RWPE2 (cell line): Measurements from ENCODE around the gene FATE1.

ENCODE experiments used
- ATAC-seq: fragments of 200-7000 bp; cut with Tn5 transposase; 3 replicates; pipeline ENCODE4 v1.9.1; 2021; ENCODE audit warnings: low read depth
- DNase-seq: peaks from one replicate; pipeline ENCODE4 v3.0.0-alpha.2; 2020; ENCODE audit warnings: low spot score
- H3K27ac ChIP-seq: fragments of 450-650 bp; 2 replicates; pipeline ENCODE4 v1.5.1; 2017; ENCODE audit warnings: mild to moderate bottlenecking; ENCODE audit not compliant: poor library complexity, severe bottlenecking
- H3K27me3 ChIP-seq: fragments of 250-450 bp; sonication (Bioruptor Pico); 2 replicates; pipeline ENCODE4 v1.5.1; 2021; ENCODE audit warnings: mild to moderate bottlenecking, moderate library complexity; ENCODE audit not compliant: insufficient read depth, poor library complexity, severe bottlenecking
- H3K36me3 ChIP-seq: fragments of 250-450 bp; sonication (Bioruptor Pico); 2 replicates; pipeline ENCODE4 v1.5.1; 2020; ENCODE audit warnings: low read depth, mild to moderate bottlenecking, moderate library complexity
- H3K4me1 ChIP-seq: fragments of 250-450 bp; sonication (Bioruptor Pico); 2 replicates; pipeline ENCODE4 v1.5.1; 2021; ENCODE audit warnings: mild to moderate bottlenecking, moderate library complexity; ENCODE audit not compliant: insufficient read depth, poor library complexity, severe bottlenecking
- H3K4me3 ChIP-seq: fragments of 250-450 bp; sonication (Bioruptor Pico); 2 replicates; pipeline ENCODE4 v1.5.1; 2021; ENCODE audit warnings: mild to moderate bottlenecking, moderate library complexity; ENCODE audit not compliant: severe bottlenecking
- H3K9me3 ChIP-seq: fragments of 250-450 bp; sonication (Bioruptor Pico); 2 replicates; pipeline ENCODE4 v1.5.1; 2021; ENCODE audit warnings: mild to moderate bottlenecking, moderate library complexity; ENCODE audit not compliant: severe bottlenecking
- TF ChIP-seq, protein P1 (sequence below): fragments of 450-650 bp; IDR thresholded peaks from one replicate; pipeline ENCODE4 v1.5.1; 2017; ENCODE audit warnings: mild to moderate bottlenecking, moderate library complexity; ENCODE audit not compliant: poor library complexity, severe bottlenecking

Gene FATE1

DNA sequence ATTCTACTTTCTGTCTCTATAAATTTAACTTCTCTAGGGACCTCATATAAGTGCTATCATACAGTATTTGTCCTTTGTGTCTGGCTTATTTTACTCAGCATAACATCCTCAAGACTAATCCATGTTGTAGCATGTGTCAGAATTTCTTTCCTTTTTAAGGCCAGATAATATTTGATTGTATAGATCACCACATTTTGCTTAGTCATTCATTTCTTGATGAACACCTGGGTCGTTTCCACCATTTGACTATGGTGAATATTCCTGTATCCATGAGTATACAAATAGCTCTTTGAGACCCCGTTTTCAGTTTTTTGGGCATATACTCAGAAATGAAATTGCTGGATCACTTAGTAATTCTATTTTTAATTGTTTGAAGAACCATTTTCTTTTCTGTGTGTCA lies 30.7 kb downstream of the FATE1 start:
- Histone ChIP-seq H3K36me3 (no peaks in the 10 kb centered on the region), H3K27me3 (no peaks in the 10 kb centered on the region), H3K27ac (no peak overlapping the region), H3K4me1 (no peaks in the 10 kb centered on the region), H3K4me3 (no peak overlapping the region), H3K9me3 (no peaks in the 10 kb centered on the region)
- ATAC-seq (no peak), DNase-seq (no peak)
- TF ChIP-seq, protein P1, sequence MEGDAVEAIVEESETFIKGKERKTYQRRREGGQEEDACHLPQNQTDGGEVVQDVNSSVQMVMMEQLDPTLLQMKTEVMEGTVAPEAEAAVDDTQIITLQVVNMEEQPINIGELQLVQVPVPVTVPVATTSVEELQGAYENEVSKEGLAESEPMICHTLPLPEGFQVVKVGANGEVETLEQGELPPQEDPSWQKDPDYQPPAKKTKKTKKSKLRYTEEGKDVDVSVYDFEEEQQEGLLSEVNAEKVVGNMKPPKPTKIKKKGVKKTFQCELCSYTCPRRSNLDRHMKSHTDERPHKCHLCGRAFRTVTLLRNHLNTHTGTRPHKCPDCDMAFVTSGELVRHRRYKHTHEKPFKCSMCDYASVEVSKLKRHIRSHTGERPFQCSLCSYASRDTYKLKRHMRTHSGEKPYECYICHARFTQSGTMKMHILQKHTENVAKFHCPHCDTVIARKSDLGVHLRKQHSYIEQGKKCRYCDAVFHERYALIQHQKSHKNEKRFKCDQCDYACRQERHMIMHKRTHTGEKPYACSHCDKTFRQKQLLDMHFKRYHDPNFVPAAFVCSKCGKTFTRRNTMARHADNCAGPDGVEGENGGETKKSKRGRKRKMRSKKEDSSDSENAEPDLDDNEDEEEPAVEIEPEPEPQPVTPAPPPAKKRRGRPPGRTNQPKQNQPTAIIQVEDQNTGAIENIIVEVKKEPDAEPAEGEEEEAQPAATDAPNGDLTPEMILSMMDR, result no peak

DNA sequence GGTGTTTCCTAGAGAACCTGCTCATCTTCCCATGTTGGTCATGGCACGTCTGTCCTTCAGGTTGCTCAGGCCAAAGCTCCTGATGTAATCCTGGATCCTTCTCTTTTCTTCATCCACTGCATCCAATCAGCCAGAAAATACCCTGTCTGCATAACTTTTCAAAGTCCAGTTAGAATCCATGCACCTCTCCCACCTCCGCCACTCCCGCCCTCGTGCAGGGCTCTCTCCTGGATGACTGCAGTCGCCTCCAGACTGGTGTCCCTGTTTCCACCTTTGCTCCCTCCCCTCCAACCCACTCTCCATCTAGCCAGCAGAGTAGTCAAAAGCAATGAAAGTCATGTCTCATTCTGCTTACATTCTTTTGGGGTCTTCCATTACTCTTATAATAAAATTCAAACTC lies 34.7 kb downstream of the FATE1 start:
- TF ChIP-seq, protein P1, result no peak
- H3K27ac ChIP-seq, result no peak overlapping the region
- H3K4me1 ChIP-seq, result peaks cover 12% of the 10 kb centered on the region
- no peaks in the 10 kb centered on the region for H3K27me3 ChIP-seq
- H3K9me3 ChIP-seq, result peaks cover 2% of the 10 kb centered on the region
- H3K4me3 ChIP-seq, result no peak overlapping the region
- no peaks in the 10 kb centered on the region for H3K36me3 ChIP-seq
- no peak for ATAC-seq
- DNase-seq, result no peak

DNA sequence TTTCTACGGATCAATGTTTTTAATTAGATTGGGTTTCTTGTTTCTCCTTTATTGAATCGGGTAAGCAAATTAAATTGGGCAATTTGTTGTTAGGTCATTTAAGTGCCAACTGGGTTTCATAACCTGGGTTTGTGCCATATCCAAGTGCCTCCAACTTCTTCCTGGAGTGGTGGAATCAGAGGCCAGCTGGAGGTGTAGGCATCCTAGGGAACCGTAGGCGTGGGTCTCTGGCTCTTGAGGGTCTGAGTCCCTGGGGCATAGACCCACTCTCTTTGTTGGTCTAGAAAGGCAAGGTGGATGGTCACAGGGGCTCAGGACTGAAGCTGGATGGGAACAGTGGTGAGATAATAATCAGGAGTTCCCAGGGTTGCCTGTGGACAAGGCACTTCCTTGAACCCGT lies 37.0 kb downstream of the FATE1 start:
- TF ChIP-seq, protein P1, result no peak
- H3K27ac ChIP-seq, result no peak overlapping the region
- H3K4me1 ChIP-seq, result peaks cover 12% of the 10 kb centered on the region
- ATAC-seq, result no peak
- no peaks in the 10 kb centered on the region for H3K27me3 ChIP-seq
- no peak for DNase-seq
- no peaks in the 10 kb centered on the region for H3K36me3 ChIP-seq
- H3K9me3 ChIP-seq, result peaks cover 2% of the 10 kb centered on the region
- no peak overlapping the region for H3K4me3 ChIP-seq

DNA sequence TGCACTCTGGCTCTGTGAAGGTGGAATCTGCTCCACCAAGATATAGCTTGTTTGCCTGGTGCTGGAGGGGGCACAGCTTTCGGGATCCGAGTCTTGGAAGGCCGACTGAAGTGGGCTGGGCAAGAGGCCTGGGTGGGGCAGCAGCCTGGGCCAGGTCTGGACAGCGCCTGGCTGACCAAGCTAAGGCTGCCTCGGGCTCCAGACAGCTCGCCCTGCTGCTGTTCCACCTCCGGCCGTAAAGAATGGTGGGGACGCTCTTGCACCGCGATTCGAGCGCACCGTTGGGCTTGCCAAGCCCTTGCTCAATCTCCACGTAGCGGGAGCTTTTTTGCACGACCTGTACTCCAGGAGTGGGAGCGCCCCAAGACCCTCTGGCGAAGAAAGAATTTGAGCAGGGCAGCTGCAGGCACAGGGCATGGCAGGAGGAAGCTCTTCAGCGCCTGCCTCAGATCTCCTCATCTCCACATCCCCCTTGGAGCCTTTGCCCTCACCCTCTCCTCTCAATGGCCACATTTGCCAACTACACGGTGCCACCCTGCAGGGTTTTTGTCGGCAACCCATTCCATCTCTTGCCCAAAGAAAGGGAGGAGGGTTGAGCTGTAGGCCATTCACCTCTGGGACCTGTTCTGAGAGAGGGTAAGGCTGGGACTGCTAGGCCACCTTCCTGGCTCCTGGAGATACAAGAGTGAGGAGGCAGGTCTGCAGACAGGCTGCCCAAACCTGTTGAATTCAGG lies 37.6 kb downstream of the FATE1 start:
- ATAC-seq (peak; percentile 66), DNase-seq (no peak)
- H3K9me3 ChIP-seq, result peaks cover 2% of the 10 kb centered on the region
- peak overlapping the region; percentile 69 for H3K27ac ChIP-seq
- H3K4me1 ChIP-seq, result peaks cover 12% of the 10 kb centered on the region
- H3K27me3 ChIP-seq, result no peaks in the 10 kb centered on the region
- H3K36me3 ChIP-seq, result no peaks in the 10 kb centered on the region
- TF ChIP-seq, protein P1, result peak; percentile 76
- H3K4me3 ChIP-seq, result no peak overlapping the region

DNA sequence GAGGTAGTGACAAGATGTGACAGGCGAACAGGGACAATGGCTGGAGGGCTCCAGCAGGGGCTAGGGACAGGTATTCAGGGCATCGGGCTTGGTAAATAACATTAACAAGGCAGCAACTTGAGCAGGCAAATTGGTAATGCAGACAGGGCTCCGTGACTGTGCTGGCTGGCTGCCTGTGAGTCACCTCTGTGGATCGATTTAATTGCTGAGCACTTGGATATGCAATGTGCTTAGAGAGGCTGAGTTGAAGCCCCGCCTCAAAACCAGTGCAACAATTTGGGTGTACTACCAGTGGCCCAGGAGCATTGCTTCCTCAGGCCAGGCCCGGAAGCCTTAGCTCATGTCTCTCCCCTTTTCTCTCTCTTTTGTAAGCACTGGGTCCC lies 38.2 kb downstream of the FATE1 start:
- Histone ChIP-seq H3K36me3 (no peaks in the 10 kb centered on the region), H3K9me3 (peaks cover 2% of the 10 kb centered on the region), H3K4me3 (no peak overlapping the region), H3K4me1 (peaks cover 12% of the 10 kb centered on the region), H3K27me3 (no peaks in the 10 kb centered on the region), H3K27ac (peak overlapping the region; percentile 69)
- ATAC-seq, result peak; percentile 91
- DNase-seq, result peak; percentile 70
- TF ChIP-seq, protein P1, result no peak
